C4-2B (cell line): ENCODE results near the gene GNB4.

Experiments
- ZFX ChIP-seq: fragments of 450-650 bp; IDR thresholded peaks from 2 replicates; pipeline ENCODE4 v1.6.1; 2017
- TF ChIP-seq, protein P1 (sequence below): fragments of 450-650 bp; conservative IDR thresholded peaks from 2 replicates; pipeline ENCODE4 v1.5.1; 2017; ENCODE audit warnings: mild to moderate bottlenecking

DNA sequence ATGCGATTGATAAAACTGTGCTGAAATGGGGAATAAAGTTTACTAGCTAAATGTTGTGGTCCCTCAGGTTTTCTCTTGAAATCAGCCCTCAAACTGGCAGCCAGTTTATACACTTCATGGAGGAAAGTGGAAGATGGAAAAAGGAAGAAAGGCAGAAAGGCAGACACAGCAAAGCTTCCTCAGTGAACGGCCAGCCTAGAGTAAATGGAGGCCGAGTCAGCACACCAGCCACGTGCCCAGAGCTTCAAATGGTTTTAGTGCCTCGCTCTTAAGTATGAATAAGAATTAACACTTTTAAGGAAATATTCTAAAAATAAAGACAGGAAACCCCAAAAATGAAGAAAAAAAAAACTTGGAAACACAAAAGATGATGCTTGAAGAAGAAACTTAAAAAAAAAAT is 48.3 kb downstream of the GNB4 start:
- TF ChIP-seq, protein P1, sequence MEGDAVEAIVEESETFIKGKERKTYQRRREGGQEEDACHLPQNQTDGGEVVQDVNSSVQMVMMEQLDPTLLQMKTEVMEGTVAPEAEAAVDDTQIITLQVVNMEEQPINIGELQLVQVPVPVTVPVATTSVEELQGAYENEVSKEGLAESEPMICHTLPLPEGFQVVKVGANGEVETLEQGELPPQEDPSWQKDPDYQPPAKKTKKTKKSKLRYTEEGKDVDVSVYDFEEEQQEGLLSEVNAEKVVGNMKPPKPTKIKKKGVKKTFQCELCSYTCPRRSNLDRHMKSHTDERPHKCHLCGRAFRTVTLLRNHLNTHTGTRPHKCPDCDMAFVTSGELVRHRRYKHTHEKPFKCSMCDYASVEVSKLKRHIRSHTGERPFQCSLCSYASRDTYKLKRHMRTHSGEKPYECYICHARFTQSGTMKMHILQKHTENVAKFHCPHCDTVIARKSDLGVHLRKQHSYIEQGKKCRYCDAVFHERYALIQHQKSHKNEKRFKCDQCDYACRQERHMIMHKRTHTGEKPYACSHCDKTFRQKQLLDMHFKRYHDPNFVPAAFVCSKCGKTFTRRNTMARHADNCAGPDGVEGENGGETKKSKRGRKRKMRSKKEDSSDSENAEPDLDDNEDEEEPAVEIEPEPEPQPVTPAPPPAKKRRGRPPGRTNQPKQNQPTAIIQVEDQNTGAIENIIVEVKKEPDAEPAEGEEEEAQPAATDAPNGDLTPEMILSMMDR = no peak
- TF ChIP-seq ZFX = no peak
